Measurements from ENCODE around the gene TSPAN14. TPM values are rescaled to one million over a fixed set of nuclear protein-coding genes. Genes with fewer than 3 reads are reported as not detected.

TSPAN14 gene
- total and polyA plus RNA-seq, 2 of the 8 experiments (the other 6 are each of a cell fraction or from before 2014, with no cell fraction given), result 47.4 to 57.8 TPM

DNA sequence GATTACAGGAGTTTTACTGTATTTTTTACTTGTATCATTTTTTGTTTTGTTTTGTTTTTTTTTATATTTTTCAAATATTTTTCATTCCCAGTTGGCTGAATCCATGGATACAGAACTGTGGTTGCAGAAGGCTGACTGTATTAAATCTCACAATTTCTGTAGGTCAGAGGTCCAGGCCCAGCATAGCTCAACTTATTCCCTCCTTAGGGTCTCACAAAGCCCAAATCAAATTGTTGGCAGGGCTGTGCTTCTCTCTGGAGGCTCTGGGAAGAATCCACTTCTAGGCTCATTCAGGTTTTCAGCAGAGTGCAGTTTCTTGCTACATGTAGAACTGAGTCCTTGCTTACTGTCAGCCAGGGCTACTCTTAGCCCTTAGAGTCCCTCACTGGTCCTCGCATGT lies 22.6 kb downstream of the TSPAN14 start (continued):
- TF ChIP-seq, protein P1, sequence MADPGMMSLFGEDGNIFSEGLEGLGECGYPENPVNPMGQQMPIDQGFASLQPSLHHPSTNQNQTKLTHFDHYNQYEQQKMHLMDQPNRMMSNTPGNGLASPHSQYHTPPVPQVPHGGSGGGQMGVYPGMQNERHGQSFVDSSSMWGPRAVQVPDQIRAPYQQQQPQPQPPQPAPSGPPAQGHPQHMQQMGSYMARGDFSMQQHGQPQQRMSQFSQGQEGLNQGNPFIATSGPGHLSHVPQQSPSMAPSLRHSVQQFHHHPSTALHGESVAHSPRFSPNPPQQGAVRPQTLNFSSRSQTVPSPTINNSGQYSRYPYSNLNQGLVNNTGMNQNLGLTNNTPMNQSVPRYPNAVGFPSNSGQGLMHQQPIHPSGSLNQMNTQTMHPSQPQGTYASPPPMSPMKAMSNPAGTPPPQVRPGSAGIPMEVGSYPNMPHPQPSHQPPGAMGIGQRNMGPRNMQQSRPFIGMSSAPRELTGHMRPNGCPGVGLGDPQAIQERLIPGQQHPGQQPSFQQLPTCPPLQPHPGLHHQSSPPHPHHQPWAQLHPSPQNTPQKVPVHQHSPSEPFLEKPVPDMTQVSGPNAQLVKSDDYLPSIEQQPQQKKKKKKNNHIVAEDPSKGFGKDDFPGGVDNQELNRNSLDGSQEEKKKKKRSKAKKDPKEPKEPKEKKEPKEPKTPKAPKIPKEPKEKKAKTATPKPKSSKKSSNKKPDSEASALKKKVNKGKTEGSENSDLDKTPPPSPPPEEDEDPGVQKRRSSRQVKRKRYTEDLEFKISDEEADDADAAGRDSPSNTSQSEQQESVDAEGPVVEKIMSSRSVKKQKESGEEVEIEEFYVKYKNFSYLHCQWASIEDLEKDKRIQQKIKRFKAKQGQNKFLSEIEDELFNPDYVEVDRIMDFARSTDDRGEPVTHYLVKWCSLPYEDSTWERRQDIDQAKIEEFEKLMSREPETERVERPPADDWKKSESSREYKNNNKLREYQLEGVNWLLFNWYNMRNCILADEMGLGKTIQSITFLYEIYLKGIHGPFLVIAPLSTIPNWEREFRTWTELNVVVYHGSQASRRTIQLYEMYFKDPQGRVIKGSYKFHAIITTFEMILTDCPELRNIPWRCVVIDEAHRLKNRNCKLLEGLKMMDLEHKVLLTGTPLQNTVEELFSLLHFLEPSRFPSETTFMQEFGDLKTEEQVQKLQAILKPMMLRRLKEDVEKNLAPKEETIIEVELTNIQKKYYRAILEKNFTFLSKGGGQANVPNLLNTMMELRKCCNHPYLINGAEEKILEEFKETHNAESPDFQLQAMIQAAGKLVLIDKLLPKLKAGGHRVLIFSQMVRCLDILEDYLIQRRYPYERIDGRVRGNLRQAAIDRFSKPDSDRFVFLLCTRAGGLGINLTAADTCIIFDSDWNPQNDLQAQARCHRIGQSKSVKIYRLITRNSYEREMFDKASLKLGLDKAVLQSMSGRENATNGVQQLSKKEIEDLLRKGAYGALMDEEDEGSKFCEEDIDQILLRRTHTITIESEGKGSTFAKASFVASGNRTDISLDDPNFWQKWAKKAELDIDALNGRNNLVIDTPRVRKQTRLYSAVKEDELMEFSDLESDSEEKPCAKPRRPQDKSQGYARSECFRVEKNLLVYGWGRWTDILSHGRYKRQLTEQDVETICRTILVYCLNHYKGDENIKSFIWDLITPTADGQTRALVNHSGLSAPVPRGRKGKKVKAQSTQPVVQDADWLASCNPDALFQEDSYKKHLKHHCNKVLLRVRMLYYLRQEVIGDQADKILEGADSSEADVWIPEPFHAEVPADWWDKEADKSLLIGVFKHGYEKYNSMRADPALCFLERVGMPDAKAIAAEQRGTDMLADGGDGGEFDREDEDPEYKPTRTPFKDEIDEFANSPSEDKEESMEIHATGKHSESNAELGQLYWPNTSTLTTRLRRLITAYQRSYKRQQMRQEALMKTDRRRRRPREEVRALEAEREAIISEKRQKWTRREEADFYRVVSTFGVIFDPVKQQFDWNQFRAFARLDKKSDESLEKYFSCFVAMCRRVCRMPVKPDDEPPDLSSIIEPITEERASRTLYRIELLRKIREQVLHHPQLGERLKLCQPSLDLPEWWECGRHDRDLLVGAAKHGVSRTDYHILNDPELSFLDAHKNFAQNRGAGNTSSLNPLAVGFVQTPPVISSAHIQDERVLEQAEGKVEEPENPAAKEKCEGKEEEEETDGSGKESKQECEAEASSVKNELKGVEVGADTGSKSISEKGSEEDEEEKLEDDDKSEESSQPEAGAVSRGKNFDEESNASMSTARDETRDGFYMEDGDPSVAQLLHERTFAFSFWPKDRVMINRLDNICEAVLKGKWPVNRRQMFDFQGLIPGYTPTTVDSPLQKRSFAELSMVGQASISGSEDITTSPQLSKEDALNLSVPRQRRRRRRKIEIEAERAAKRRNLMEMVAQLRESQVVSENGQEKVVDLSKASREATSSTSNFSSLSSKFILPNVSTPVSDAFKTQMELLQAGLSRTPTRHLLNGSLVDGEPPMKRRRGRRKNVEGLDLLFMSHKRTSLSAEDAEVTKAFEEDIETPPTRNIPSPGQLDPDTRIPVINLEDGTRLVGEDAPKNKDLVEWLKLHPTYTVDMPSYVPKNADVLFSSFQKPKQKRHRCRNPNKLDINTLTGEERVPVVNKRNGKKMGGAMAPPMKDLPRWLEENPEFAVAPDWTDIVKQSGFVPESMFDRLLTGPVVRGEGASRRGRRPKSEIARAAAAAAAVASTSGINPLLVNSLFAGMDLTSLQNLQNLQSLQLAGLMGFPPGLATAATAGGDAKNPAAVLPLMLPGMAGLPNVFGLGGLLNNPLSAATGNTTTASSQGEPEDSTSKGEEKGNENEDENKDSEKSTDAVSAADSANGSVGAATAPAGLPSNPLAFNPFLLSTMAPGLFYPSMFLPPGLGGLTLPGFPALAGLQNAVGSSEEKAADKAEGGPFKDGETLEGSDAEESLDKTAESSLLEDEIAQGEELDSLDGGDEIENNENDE (IDR thresholded peaks at IDR 0.05; ENCODE audit: insufficient replicate concordance, low read length), result no peak
- TF ChIP-seq CHD2 (IDR thresholded peaks at IDR 0.05; ENCODE audit: low read length) (no peak), TAF7 (optimal IDR thresholded peaks at IDR 0.05; ENCODE audit: borderline replicate concordance, low read depth, low read length) (no peak), KDM5A (IDR thresholded peaks at IDR 0.05; ENCODE audit: low read length) (no peak), RBBP5 (IDR thresholded peaks at IDR 0.05; ENCODE audit: borderline replicate concordance, low read depth, low read length) (no peak)
- TF ChIP-seq, protein P2, sequence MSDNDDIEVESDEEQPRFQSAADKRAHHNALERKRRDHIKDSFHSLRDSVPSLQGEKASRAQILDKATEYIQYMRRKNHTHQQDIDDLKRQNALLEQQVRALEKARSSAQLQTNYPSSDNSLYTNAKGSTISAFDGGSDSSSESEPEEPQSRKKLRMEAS (IDR thresholded peaks at IDR 0.05), result no peak
